ENCODE data around the gene ZER1.
"Not testable (repeated sequence)": the region's sequence is repeated elsewhere in the genome, so short reads cannot be mapped to it uniquely, and the experiment has no call there.

The ZER1 gene

DNA sequence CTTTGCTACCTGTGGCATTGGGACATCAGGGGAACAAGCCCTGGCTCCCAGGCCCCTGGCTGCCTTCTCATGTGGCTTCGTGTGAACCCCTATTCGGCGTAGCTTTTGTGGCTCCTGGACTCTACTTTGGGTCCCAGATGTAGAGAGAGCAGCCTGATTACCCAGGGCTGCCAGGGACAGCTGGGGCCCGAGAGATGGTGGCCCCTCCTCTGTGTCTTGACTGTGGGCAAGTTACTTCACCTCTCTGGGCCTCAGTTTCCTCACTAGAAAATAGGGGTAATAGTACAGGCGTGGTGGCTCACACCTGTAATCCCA, 67.4 kb downstream of the ZER1 start:
- Histone ChIP-seq H3K4me3 (replicated peaks; ENCODE audit: low read depth, low read length) (no peak overlapping the region), H3K36me3 (ENCODE audit: control insufficient read depth, insufficient read depth, low read length) (no peaks in the 10 kb centered on the region), H3K27me3 (replicated peaks; ENCODE audit: control insufficient read depth, insufficient read depth, low read length) (no peaks in the 10 kb centered on the region)
- TF ChIP-seq, protein P1, sequence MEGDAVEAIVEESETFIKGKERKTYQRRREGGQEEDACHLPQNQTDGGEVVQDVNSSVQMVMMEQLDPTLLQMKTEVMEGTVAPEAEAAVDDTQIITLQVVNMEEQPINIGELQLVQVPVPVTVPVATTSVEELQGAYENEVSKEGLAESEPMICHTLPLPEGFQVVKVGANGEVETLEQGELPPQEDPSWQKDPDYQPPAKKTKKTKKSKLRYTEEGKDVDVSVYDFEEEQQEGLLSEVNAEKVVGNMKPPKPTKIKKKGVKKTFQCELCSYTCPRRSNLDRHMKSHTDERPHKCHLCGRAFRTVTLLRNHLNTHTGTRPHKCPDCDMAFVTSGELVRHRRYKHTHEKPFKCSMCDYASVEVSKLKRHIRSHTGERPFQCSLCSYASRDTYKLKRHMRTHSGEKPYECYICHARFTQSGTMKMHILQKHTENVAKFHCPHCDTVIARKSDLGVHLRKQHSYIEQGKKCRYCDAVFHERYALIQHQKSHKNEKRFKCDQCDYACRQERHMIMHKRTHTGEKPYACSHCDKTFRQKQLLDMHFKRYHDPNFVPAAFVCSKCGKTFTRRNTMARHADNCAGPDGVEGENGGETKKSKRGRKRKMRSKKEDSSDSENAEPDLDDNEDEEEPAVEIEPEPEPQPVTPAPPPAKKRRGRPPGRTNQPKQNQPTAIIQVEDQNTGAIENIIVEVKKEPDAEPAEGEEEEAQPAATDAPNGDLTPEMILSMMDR (IDR thresholded peaks at IDR 0.05; ENCODE audit: insufficient read depth, low read length, poor library complexity, severe bottlenecking): no peak
- no peak for DNase-seq (ENCODE audit: extremely low read depth, insufficient read length)

DNA sequence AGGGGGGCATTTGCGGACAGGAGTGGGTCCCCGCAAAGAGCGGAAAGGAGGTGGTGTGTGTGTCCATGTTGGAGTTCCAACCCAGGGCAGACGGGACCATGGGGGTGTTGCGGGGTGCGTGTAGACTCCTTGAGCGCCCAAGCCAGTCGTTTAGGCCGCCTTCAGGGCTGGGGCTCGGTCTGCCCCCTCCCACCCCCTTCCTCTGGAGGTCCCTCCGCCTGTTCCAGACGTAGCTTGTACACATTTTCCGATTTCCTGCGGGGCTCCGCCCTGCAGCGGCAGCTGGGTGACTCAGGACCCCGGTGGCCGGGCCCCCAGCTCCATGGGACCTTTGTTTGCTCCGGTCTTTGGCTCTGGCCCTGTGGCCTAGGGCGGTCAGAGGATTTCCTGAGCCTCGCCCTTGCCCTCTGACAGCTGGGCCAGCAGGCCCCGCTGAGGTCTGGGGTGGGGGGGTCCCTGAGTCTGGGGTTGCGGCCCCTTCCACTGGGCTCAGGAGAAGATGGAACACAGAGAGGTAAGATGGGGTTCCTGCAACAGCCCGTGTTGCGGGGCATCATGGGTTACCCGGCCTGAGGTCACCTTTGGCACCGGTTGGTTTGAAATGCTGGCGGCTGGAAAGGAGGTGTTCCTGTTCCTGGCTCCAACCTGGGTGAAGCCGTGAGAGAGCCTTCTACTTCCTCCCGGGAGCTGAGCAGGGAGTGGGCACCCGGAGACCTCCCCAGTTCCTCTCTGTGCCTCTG, 67.9 kb downstream of the ZER1 start:
- no peak for DNase-seq (ENCODE audit: extremely low read depth, insufficient read length)
- H3K27me3 ChIP-seq (replicated peaks; ENCODE audit: control insufficient read depth, insufficient read depth, low read length): no peaks in the 10 kb centered on the region
- H3K4me3 ChIP-seq (replicated peaks; ENCODE audit: low read depth, low read length): peak overlapping the region; percentile 65
- no peaks in the 10 kb centered on the region for H3K36me3 ChIP-seq (ENCODE audit: control insufficient read depth, insufficient read depth, low read length)
- TF ChIP-seq, protein P1 (IDR thresholded peaks at IDR 0.05; ENCODE audit: insufficient read depth, low read length, poor library complexity, severe bottlenecking): no peak

DNA sequence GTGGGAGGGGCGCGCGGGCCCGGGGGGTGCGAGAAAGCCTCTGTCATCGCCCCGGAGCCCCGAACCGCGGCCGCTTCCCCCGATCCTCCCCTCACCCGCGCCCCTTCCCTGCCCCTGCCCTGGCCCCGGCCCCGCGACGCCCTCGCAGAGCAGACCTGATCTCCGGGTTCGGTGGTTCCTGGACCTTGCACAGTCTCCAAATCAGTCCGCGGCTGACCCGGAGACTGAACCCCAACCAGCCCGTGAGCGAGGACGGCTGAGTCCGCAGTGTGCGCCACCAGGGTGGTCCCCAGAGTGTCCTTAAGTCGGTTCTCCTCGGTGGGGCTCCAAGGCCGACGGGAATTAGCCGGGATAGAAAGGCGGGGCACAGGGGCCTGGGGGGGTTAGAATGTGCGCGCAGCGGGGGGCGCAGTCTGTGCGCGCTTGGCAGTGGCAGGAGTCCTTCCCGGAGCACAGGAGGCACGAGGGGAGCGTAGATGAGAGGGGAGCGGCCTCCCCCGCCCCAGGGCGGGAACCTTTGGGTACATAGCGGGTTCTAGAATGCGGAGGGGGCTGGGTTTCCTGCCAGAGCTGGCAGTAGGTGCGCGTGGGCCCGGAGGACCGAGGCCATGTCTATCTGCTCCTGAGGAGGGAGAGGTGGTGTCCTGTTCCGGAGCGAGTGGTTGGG, 68.6 kb downstream of the ZER1 start:
- H3K27me3 ChIP-seq (replicated peaks; ENCODE audit: control insufficient read depth, insufficient read depth, low read length): no peaks in the 10 kb centered on the region
- peak overlapping the region; percentile 65 for H3K4me3 ChIP-seq (replicated peaks; ENCODE audit: low read depth, low read length)
- DNase-seq (ENCODE audit: extremely low read depth, insufficient read length): peak; percentile 51
- TF ChIP-seq, protein P1 (IDR thresholded peaks at IDR 0.05; ENCODE audit: insufficient read depth, low read length, poor library complexity, severe bottlenecking): no peak
- no peaks in the 10 kb centered on the region for H3K36me3 ChIP-seq (ENCODE audit: control insufficient read depth, insufficient read depth, low read length)

DNA sequence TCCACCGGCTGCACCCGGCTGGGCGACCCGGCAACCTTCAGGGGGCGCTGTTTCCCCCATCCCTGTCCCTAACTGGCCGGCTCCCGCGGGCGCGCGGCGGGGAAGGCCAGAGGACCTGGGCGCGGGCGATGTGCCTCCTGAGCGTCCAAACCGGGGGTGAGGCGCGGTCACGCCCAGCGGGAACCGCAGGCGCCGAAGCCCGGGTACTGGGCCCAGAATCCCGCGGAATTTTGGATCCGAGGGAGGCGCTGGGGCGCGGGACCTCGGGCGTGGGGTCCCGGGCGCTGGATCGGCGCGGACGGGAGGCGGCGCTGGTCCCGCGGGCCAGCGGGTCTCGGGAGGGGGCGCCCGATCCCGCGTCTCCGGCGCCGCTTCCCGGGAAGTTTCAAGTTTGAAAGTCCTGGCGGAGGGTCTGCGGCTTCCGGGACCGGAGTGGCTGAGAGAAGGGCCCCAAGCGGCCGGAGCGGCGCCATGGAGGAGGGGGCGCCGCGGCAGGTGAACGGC, 69.2 kb downstream of the ZER1 start, which contains the start of gene PKN3:
Gene PKN3 (plus strand): TSS at position 59 of the 504 bp plus-strand sequence. CDS start 413 bp downstream, at position 472.
- H3K4me3 ChIP-seq (replicated peaks; ENCODE audit: low read depth, low read length): peak within 1 kb of the TSS; percentile 65
- peaks cover under 1% of the 10 kb centered on the region; the same call in 1 of the 2 replicates for H3K36me3 ChIP-seq (ENCODE audit: control insufficient read depth, insufficient read depth, low read length)
- TF ChIP-seq, protein P1 (IDR thresholded peaks at IDR 0.05; ENCODE audit: insufficient read depth, low read length, poor library complexity, severe bottlenecking): peak; percentile 88
- peak; percentile 88 for DNase-seq (ENCODE audit: extremely low read depth, insufficient read length)
- no peaks in the 10 kb centered on the region for H3K27me3 ChIP-seq (replicated peaks; ENCODE audit: control insufficient read depth, insufficient read depth, low read length)

GRCh38 chr9:128701227-128701854, 70.4 kb downstream of the ZER1 start:
- Histone ChIP-seq H3K4me3 (replicated peaks; ENCODE audit: low read depth, low read length) (no peak overlapping the region), H3K27me3 (replicated peaks; ENCODE audit: control insufficient read depth, insufficient read depth, low read length) (no peaks in the 10 kb centered on the region), H3K36me3 (ENCODE audit: control insufficient read depth, insufficient read depth, low read length) (peaks cover 3% of the 10 kb centered on the region; the same call in 1 of the 2 replicates)
- no peak for DNase-seq (ENCODE audit: extremely low read depth, insufficient read length)
- TF ChIP-seq, protein P1 (IDR thresholded peaks at IDR 0.05; ENCODE audit: insufficient read depth, low read length, poor library complexity, severe bottlenecking): no peak

DNA sequence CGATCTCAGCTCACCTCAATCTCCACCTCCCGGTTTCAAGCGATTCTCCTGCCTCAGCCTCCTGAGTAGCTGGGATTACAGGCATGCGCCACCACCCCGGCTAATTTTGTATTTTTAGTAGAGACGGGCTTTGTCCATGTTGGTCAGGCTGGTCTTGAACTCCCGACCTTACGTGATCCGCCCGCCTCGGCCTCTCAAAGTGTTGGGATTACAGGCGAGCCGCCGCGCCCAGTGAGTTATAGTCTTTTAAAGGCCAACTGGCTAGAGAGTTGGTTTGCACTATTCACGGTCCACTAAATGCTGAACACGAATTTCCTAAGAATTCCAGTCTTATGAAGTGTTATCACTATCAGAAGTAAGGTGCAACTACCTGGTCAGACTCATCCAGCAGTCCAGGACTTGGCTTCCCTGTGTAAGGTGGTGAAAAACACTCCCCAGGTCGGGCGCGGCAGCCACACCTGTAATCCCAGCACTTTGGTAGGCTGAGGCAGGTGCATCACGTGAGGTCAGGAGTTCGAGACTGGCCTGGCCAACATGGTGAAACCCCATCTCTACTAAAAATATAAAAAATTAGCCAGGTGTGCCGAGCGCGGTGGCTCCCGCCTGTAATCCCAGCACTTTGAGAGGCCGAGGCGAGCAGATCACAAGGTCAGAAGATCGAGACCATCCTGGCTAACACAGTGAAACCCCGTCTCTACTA, 72.5 kb downstream of the ZER1 start:
- H3K36me3 ChIP-seq (ENCODE audit: control insufficient read depth, insufficient read depth, low read length); H3K4me3 ChIP-seq (replicated peaks; ENCODE audit: low read depth, low read length); H3K27me3 ChIP-seq (replicated peaks; ENCODE audit: control insufficient read depth, insufficient read depth, low read length); DNase-seq (ENCODE audit: extremely low read depth, insufficient read length): not testable (repeated sequence)
